ENCODE results near the gene TLR6.

The TLR6 gene

GRCh38 chr4:38785041-38785790 lies 71.4 kb downstream of the TLR6 start:
- no peak for TF ChIP-seq CTCF (IDR thresholded peaks at IDR 0.05; ENCODE audit: low read depth, low read length, missing control alignments)
- no peak overlapping the region for H3K4me3 ChIP-seq (replicated peaks; ENCODE audit: low read depth, low read length)
- no peak for DNase-seq (ENCODE audit: extremely low read depth, low read depth)

- no peak for TF ChIP-seq CTCF (IDR thresholded peaks at IDR 0.05; ENCODE audit: low read depth, low read length, missing control alignments)
- no peak overlapping the region for H3K4me3 ChIP-seq (replicated peaks; ENCODE audit: low read depth, low read length)
- DNase-seq (ENCODE audit: extremely low read depth, low read depth), result no peak
Observed at GRCh38 chr4:38784141-38784540, 72.5 kb downstream of the TLR6 start.

GRCh38 chr4:38783109-38783460 lies 73.5 kb downstream of the TLR6 start:
- DNase-seq (ENCODE audit: extremely low read depth, low read depth), result no peak
- H3K4me3 ChIP-seq (replicated peaks; ENCODE audit: low read depth, low read length), result no peak overlapping the region
- TF ChIP-seq CTCF (IDR thresholded peaks at IDR 0.05; ENCODE audit: low read depth, low read length, missing control alignments), result no peak

GRCh38 chr4:38782452-38783108 lies 74.0 kb downstream of the TLR6 start, which contains the start of gene TLR10:
Gene TLR10, minus strand, starts transcription at chr4:38782990. Its CDS starts 7,400 bp downstream, at chr4:38775590.
- TF ChIP-seq CTCF (IDR thresholded peaks at IDR 0.05; ENCODE audit: low read depth, low read length, missing control alignments), result peak; percentile 38
- H3K4me3 ChIP-seq (replicated peaks; ENCODE audit: low read depth, low read length), result no peak within 1 kb of the TSS
- peak; percentile 15 for DNase-seq (ENCODE audit: extremely low read depth, low read depth)

DNA sequence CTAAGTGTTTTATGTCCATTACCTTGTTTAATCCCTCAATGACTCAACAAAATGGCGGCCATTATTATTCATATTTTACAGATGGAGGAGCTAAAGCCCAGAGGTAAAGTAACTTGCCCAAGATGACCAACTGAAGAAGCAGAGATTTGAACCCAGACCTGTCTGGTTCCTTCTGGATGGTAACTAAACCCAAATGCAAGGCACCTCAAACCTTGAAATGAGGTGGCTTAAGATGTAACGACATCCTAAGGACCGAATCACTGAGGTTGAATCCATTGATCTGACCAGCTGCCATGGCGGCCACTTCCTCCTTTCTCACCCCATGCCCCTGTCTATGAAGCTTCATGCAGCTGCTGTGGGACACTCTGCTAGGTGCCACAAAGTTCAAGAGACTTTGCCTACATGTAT lies 74.8 kb downstream of the TLR6 start:
- TF ChIP-seq CTCF (IDR thresholded peaks at IDR 0.05; ENCODE audit: low read depth, low read length, missing control alignments), result no peak
- no peak for DNase-seq (ENCODE audit: extremely low read depth, low read depth)
- no peak overlapping the region for H3K4me3 ChIP-seq (replicated peaks; ENCODE audit: low read depth, low read length)

- DNase-seq (ENCODE audit: extremely low read depth, low read depth), result no peak
- TF ChIP-seq CTCF (IDR thresholded peaks at IDR 0.05; ENCODE audit: low read depth, low read length, missing control alignments), result no peak
- no peak overlapping the region for H3K4me3 ChIP-seq (replicated peaks; ENCODE audit: low read depth, low read length)
Observed at GRCh38 chr4:38780833-38781484, 75.7 kb downstream of the TLR6 start.

Measured in HFF-Myc (cell line).